HEK293 (cell line): ENCODE results near the gene HPSE.
"Not testable (repeated sequence)": the region's sequence is repeated elsewhere in the genome, so short reads cannot be mapped to it uniquely, and the experiment has no call there.

ENCODE experiments used
- CTCF ChIA-PET: fragments of 350-600 bp; formaldehyde crosslinking; extraction: SDS; loops from one replicate; lab custom pipeline; 2021; ENCODE audit warnings: antibody characterized with exemption; lab: Yijun Ruan, JAX
- POLR2A ChIA-PET: fragments of 300-600 bp; formaldehyde crosslinking; extraction: SDS; loops from one replicate; lab custom pipeline; 2020; ENCODE audit warnings: antibody characterized with exemption, inconsistent platforms; lab: Yijun Ruan, JAX
- H3K27ac ChIP-seq: fragments of 200-500 bp; sonication (Bioruptor generic); 2 replicates; pipeline ENCODE4 v1.5.1; 2014; ENCODE audit warnings: low read depth, low read length, control low read depth, inconsistent platforms; ENCODE audit errors: extremely low read depth
- H3K36me3 ChIP-seq, 2 experiments: fragments of 200-500 bp in 1 of 2; sonication (Bioruptor generic) in 1 of 2; 1 replicate in 1 of 2; 2 replicates in 1 of 2; pipeline ENCODE4 v1.5.1; 2014 to 2017; ENCODE audit warnings: inconsistent platforms in 2 of 2, low read length in 2 of 2; ENCODE audit not compliant: control insufficient read depth in 2 of 2, insufficient read depth in 1 of 2
- H3K4me1 ChIP-seq: fragments of 200-500 bp; sonication (Bioruptor generic); 2 replicates; pipeline ENCODE4 v1.5.1; 2014; ENCODE audit warnings: mild to moderate bottlenecking, low read length, inconsistent platforms; ENCODE audit not compliant: control insufficient read depth, insufficient read depth
- H3K4me3 ChIP-seq: 2 replicates; pipeline ENCODE4 v1.5.1; 2011; ENCODE audit warnings: low read depth, mild to moderate bottlenecking, control low read depth, low read length, moderate library complexity
- H3K9me3 ChIP-seq: fragments of 200-500 bp; sonication (Bioruptor generic); 2 replicates; pipeline ENCODE4 v1.5.1; 2014; ENCODE audit warnings: low read depth, low read length, inconsistent platforms; ENCODE audit not compliant: control insufficient read depth, insufficient read depth
- GLI2 ChIP-seq: fragments of 450-650 bp; formaldehyde crosslinking; IDR thresholded peaks from 2 replicates; pipeline ENCODE4; 2017; ENCODE audit warnings: missing biosample characterization, missing genetic modification characterization, low read depth, borderline replicate concordance
- PRDM1 ChIP-seq: fragments of 450-650 bp; formaldehyde crosslinking; IDR thresholded peaks from 2 replicates; pipeline ENCODE4; 2016; ENCODE audit warnings: missing biosample characterization, missing genetic modification characterization
- ZBTB17 ChIP-seq: fragments of 450-650 bp; formaldehyde crosslinking; IDR thresholded peaks from 2 replicates; pipeline ENCODE4 v1.5.1; 2016; ENCODE audit warnings: missing biosample characterization, missing genetic modification characterization
- ZFP41 ChIP-seq: fragments of 450-650 bp; formaldehyde crosslinking; IDR thresholded peaks from 2 replicates; pipeline ENCODE4 v1.5.1; 2016; ENCODE audit warnings: missing biosample characterization, missing genetic modification characterization, borderline replicate concordance
- ZNF112 ChIP-seq: fragments of 450-650 bp; formaldehyde crosslinking; IDR thresholded peaks from 2 replicates; pipeline ENCODE4 v1.5.0; 2017; ENCODE audit warnings: missing biosample characterization, missing genetic modification characterization
- ZNF274 ChIP-seq, 2 experiments: fragments of 200-500 bp in 1 of 2; fragments of 450-650 bp in 1 of 2; sonication (Bioruptor generic) in 1 of 2; formaldehyde crosslinking in 1 of 2; IDR thresholded peaks; 2 replicates each; pipeline versions ENCODE4 v1.5.1 to v1.6.1; 2014 to 2016; ENCODE audit warnings: borderline replicate concordance in 1 of 2, inconsistent platforms in 1 of 2, low read length in 1 of 2, missing biosample characterization in 1 of 2, missing genetic modification characterization in 1 of 2
- ZNF510 ChIP-seq: fragments of 450-650 bp; formaldehyde crosslinking; IDR thresholded peaks from 2 replicates; pipeline ENCODE4 v1.5.1; 2018; ENCODE audit warnings: mild to moderate bottlenecking, missing genetic modification characterization, missing biosample characterization; ENCODE audit not compliant: insufficient replicate concordance
- ZNF530 ChIP-seq: fragments of 450-650 bp; formaldehyde crosslinking; IDR thresholded peaks from 2 replicates; pipeline ENCODE4 v1.5.1; 2016; ENCODE audit warnings: low read depth, missing biosample characterization, missing genetic modification characterization
- ZNF560 ChIP-seq: fragments of 450-650 bp; formaldehyde crosslinking; IDR thresholded peaks from 2 replicates; pipeline ENCODE4 v1.5.1; 2017; ENCODE audit warnings: missing biosample characterization, missing genetic modification characterization, borderline replicate concordance
- ZNF621 ChIP-seq: fragments of 450-650 bp; formaldehyde crosslinking; IDR thresholded peaks from 2 replicates; pipeline ENCODE4 v1.5.1; 2017; ENCODE audit warnings: missing biosample characterization, missing genetic modification characterization
- ZNF645 ChIP-seq: fragments of 450-650 bp; formaldehyde crosslinking; IDR thresholded peaks from 2 replicates; pipeline ENCODE4; 2016; ENCODE audit warnings: missing biosample characterization, missing genetic modification characterization
- ZNF747 ChIP-seq: fragments of 450-650 bp; formaldehyde crosslinking; IDR thresholded peaks from 2 replicates; pipeline ENCODE4 v1.5.1; 2016; ENCODE audit warnings: missing biosample characterization, missing genetic modification characterization
- ZNF792 ChIP-seq: fragments of 450-650 bp; formaldehyde crosslinking; IDR thresholded peaks from 2 replicates; pipeline ENCODE4 v1.5.1; 2016; ENCODE audit warnings: missing biosample characterization, missing genetic modification characterization
- ZSCAN23 ChIP-seq: fragments of 450-650 bp; formaldehyde crosslinking; IDR thresholded peaks from 2 replicates; pipeline ENCODE4 v1.5.1; 2016; ENCODE audit warnings: missing biosample characterization, missing genetic modification characterization
- TF ChIP-seq, protein P1 (sequence below): fragments of 450-650 bp; formaldehyde crosslinking; IDR thresholded peaks from 2 replicates; pipeline ENCODE4 v1.5.0; 2017; ENCODE audit warnings: missing biosample characterization, missing genetic modification characterization, borderline replicate concordance

HPSE gene

GRCh38 chr4:83328521-83329187 is 6.0 kb downstream of the HPSE start:
- CTCF ChIA-PET: no interaction called here
- H3K27ac ChIP-seq: no peak overlapping the region
- no peaks in the 10 kb centered on the region for H3K36me3 ChIP-seq
- no peaks in the 10 kb centered on the region for H3K4me1 ChIP-seq
- H3K9me3 ChIP-seq: no peaks in the 10 kb centered on the region
- H3K4me3 ChIP-seq: no peak overlapping the region
- TF ChIP-seq ZNF510 (tag by site-specific recombination): no peak
- TF ChIP-seq ZBTB17 (tag by site-specific recombination): 0 out of 2 replicates have a peak, but pooled peaks have one; percentile 18
- TF ChIP-seq, protein P1, sequence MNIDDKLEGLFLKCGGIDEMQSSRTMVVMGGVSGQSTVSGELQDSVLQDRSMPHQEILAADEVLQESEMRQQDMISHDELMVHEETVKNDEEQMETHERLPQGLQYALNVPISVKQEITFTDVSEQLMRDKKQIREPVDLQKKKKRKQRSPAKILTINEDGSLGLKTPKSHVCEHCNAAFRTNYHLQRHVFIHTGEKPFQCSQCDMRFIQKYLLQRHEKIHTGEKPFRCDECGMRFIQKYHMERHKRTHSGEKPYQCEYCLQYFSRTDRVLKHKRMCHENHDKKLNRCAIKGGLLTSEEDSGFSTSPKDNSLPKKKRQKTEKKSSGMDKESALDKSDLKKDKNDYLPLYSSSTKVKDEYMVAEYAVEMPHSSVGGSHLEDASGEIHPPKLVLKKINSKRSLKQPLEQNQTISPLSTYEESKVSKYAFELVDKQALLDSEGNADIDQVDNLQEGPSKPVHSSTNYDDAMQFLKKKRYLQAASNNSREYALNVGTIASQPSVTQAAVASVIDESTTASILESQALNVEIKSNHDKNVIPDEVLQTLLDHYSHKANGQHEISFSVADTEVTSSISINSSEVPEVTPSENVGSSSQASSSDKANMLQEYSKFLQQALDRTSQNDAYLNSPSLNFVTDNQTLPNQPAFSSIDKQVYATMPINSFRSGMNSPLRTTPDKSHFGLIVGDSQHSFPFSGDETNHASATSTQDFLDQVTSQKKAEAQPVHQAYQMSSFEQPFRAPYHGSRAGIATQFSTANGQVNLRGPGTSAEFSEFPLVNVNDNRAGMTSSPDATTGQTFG (tag by site-specific recombination): no peak
- no peak for TF ChIP-seq ZNF747 (tag by site-specific recombination)
- no peak for TF ChIP-seq ZNF112 (tag by site-specific recombination)
- peak; percentile 56 for TF ChIP-seq PRDM1
- no peak for TF ChIP-seq ZNF621 (tag by site-specific recombination)
- TF ChIP-seq ZSCAN23: no peak
- no peak for TF ChIP-seq ZNF274 (IDR thresholded peaks at IDR 0.05; ENCODE audit: low read length)
- no peak for TF ChIP-seq ZNF274 (tag by site-specific recombination; IDR thresholded peaks at IDR 0.05; ENCODE audit: borderline replicate concordance)
- POLR2A ChIA-PET: interaction anchor here (0.5 to 1.3 kb wide), 2 partner anchors 44 to 316 kb away, joined by 3 to 5 read pairs; partner anchors contain the start of gene COQ2

DNA sequence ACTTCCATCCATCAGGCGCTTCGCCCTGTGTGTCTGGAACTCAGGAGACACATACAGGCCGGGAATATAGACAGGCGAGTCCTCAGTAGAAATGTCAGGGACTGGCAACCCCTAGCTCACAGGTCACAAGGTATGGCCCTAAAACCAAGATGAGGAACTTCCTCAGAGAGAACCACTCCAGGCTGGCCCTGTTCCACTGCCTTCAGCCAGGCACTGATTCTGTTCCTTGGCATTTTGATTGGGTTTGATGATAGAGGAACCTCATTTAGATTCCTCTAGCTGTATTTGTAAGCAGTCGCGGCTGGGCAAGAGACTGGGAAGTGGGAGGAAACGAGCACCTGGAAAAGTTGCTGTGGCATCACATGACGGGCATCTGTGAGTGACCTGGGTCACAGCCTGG is 8.1 kb downstream of the HPSE start:
- Histone ChIP-seq H3K9me3 (no peaks in the 10 kb centered on the region), H3K36me3 (no peaks in the 10 kb centered on the region), H3K4me3 (no peak overlapping the region), H3K27ac (no peak overlapping the region), H3K4me1 (no peaks in the 10 kb centered on the region)
- POLR2A ChIA-PET: no interaction called here
- CTCF ChIA-PET: no interaction called here
- TF ChIP-seq ZNF560 (tag by site-specific recombination) (no peak), GLI2 (no peak), ZFP41 (tag by site-specific recombination) (no peak), ZNF792 (no peak), ZNF645 (tag by site-specific recombination) (no peak), ZNF530 (tag by site-specific recombination) (no peak)

DNA sequence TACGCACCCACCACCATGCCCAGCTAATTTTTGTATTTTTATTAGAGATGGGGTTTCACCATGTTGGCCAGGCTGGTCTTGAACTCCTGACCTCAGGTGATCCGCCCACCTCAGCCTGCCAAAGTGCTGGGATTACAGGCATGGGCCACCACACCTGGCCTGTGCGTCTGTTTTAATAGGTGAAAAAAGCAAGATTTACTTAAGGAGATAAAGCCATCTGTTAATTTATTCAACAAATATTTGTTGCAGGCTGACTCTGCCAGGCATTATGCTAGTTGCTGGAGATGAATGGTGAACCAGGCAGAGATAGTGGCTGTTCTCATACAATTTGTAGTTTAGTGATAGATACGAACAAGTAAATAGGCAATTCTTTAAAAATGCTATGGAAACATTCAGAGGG is 9.3 kb downstream of the HPSE start:
- H3K4me3 ChIP-seq, H3K9me3 ChIP-seq, POLR2A ChIA-PET, CTCF ChIA-PET, H3K4me1 ChIP-seq, H3K27ac ChIP-seq, H3K36me3 ChIP-seq: not testable (repeated sequence)
